22Rv1 (cell line): ENCODE data around the gene TPSG1.

Experiments used
- ZFX ChIP-seq: fragments of 450-650 bp; IDR thresholded peaks from 2 replicates; pipeline ENCODE4 v1.6.1; 2017; ENCODE audit warnings: antibody characterized with exemption, borderline replicate concordance
- TF ChIP-seq, protein P1 (sequence below): fragments of 450-650 bp; IDR thresholded peaks from 2 replicates; pipeline ENCODE4 v1.5.1; 2017; ENCODE audit warnings: mild to moderate bottlenecking

DNA sequence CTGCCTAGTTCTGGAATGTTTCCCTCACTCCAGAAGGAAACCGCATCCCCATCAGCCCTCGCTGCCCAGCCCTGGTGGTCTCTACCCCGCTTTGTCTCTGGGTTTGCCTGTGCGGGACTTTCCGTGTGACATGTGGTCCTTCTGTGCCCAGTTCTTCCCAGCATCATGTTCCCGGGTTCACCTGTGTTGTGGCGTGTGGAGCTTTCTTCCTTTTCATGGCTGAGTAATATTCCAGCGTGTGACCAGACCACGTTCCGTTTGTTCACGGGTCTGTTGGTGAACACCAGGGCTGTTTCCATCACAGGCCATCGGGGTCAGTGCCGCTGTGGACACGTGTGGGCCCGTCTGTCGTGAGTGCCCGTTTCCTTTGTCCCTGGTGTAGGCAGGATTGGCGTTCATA, 40.1 kb downstream of the TPSG1 start:
- TF ChIP-seq, protein P1, sequence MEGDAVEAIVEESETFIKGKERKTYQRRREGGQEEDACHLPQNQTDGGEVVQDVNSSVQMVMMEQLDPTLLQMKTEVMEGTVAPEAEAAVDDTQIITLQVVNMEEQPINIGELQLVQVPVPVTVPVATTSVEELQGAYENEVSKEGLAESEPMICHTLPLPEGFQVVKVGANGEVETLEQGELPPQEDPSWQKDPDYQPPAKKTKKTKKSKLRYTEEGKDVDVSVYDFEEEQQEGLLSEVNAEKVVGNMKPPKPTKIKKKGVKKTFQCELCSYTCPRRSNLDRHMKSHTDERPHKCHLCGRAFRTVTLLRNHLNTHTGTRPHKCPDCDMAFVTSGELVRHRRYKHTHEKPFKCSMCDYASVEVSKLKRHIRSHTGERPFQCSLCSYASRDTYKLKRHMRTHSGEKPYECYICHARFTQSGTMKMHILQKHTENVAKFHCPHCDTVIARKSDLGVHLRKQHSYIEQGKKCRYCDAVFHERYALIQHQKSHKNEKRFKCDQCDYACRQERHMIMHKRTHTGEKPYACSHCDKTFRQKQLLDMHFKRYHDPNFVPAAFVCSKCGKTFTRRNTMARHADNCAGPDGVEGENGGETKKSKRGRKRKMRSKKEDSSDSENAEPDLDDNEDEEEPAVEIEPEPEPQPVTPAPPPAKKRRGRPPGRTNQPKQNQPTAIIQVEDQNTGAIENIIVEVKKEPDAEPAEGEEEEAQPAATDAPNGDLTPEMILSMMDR: no peak
- TF ChIP-seq ZFX: no peak
